ENCODE measurements around the gene BEAN1. TPM values are rescaled to one million over a fixed set of nuclear protein-coding genes. Genes with fewer than 3 reads are reported as not detected.

BEAN1 gene
- polyA plus RNA-seq, 1 of the 3 experiments (the other 2 are of a cell fraction) = 0.07 TPM

- TF ChIP-seq PBX3 (IDR thresholded peaks at IDR 0.05) (no peak), EP300 (IDR thresholded peaks at IDR 0.05; ENCODE audit: borderline replicate concordance in 1 of 2, low read depth in 1 of 2, low read length in 1 of 2) (no peak), FOXJ3 (CRISPR knock-in tag; IDR thresholded peaks at IDR 0.05) (no peak), CHD2 (IDR thresholded peaks at IDR 0.05; ENCODE audit: low read length, partially characterized antibody) (no peak), SIN3A (IDR thresholded peaks at IDR 0.05; ENCODE audit: borderline replicate concordance, low read depth, low read length) (no peak)
- TF ChIP-seq, protein P1, sequence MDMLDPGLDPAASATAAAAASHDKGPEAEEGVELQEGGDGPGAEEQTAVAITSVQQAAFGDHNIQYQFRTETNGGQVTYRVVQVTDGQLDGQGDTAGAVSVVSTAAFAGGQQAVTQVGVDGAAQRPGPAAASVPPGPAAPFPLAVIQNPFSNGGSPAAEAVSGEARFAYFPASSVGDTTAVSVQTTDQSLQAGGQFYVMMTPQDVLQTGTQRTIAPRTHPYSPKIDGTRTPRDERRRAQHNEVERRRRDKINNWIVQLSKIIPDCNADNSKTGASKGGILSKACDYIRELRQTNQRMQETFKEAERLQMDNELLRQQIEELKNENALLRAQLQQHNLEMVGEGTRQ (IDR thresholded peaks at IDR 0.05; ENCODE audit: borderline replicate concordance, low read depth, low read length) = no peak
These were observed 82.5 kb downstream of the BEAN1 start (continued) for GRCh38 chr16:66509576-66509975.

GRCh38 chr16:66510298-66510697 is 83.2 kb downstream of the BEAN1 start:
- Histone ChIP-seq H2AFZ (ENCODE audit: low read depth) (no peak overlapping the region), H3K4me3 (ENCODE audit: low read depth in 2 of 2, low read length in 1 of 2) (no peak overlapping the region), H4K20me1 (ENCODE audit: insufficient read depth) (no peaks in the 10 kb centered on the region), H3K27me3 (ENCODE audit: insufficient read depth) (no peaks in the 10 kb centered on the region), H3K79me2 (ENCODE audit: insufficient read depth) (no peaks in the 10 kb centered on the region), H3K9ac (no peak overlapping the region), H3F3A (replicated peaks; ENCODE audit: insufficient read depth) (peaks cover 23% of the 10 kb centered on the region), H3K9me2 (no peaks in the 10 kb centered on the region), H3K9me3 (no peaks in the 10 kb centered on the region), H3K36me3 (replicated peaks in 1 of 2; ENCODE audit: control insufficient read depth in 1 of 2, insufficient read depth in 2 of 2, low read length in 1 of 2) (no peaks in the 10 kb centered on the region), H3K27ac (ENCODE audit: low read depth in 2 of 2, low read length in 1 of 2) (no peak overlapping the region; a peak in 1 of 4 replicates), H3K4me1 (ENCODE audit: control insufficient read depth in 1 of 2, insufficient read depth in 2 of 2, low read depth in 1 of 2, low read length in 1 of 2) (peaks cover 5 to 25% of the 10 kb centered on the region in 2 experiments; a peak in 3 of 4 replicates), H3K4me2 (0 out of 2 replicates have a peak overlapping the region, but pooled peaks have one; percentile 50)
- CTCF ChIA-PET = interaction anchor here (1.0 to 2.3 kb wide), 3 partner anchors 23 to 105 kb away, joined by 3 to 9 read pairs (median 3); no protein-coding TSS in a partner anchor
- TF ChIP-seq, protein P2, sequence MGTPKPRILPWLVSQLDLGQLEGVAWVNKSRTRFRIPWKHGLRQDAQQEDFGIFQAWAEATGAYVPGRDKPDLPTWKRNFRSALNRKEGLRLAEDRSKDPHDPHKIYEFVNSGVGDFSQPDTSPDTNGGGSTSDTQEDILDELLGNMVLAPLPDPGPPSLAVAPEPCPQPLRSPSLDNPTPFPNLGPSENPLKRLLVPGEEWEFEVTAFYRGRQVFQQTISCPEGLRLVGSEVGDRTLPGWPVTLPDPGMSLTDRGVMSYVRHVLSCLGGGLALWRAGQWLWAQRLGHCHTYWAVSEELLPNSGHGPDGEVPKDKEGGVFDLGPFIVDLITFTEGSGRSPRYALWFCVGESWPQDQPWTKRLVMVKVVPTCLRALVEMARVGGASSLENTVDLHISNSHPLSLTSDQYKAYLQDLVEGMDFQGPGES (IDR thresholded peaks at IDR 0.05; ENCODE audit: low read depth, low read length) = no peak
- TF ChIP-seq, protein P1 (IDR thresholded peaks at IDR 0.05; ENCODE audit: borderline replicate concordance, low read depth, low read length) = no peak
- TF ChIP-seq NRF1 (IDR thresholded peaks at IDR 0.05; ENCODE audit: low read depth, low read length) = no peak
- TF ChIP-seq CHD2 (IDR thresholded peaks at IDR 0.05; ENCODE audit: low read length, partially characterized antibody) = no peak
- no peak for TF ChIP-seq POLR2AphosphoS5 (IDR thresholded peaks at IDR 0.05; ENCODE audit: low read depth, low read length)
- no peak for TF ChIP-seq MEF2A (IDR thresholded peaks at IDR 0.05; ENCODE audit: borderline replicate concordance, low read depth)
- TF ChIP-seq NFIC (IDR thresholded peaks at IDR 0.05; ENCODE audit: borderline replicate concordance) = no peak
- no peak for TF ChIP-seq TCF12 (IDR thresholded peaks at IDR 0.05)
- TF ChIP-seq CTCF (IDR thresholded peaks at IDR 0.05) = no peak
- no peak for TF ChIP-seq RXRA (IDR thresholded peaks at IDR 0.05; ENCODE audit: borderline replicate concordance, low read depth)
- TF ChIP-seq YY1 (IDR thresholded peaks at IDR 0.05; ENCODE audit: low read depth) = no peak
- TF ChIP-seq, protein P3, sequence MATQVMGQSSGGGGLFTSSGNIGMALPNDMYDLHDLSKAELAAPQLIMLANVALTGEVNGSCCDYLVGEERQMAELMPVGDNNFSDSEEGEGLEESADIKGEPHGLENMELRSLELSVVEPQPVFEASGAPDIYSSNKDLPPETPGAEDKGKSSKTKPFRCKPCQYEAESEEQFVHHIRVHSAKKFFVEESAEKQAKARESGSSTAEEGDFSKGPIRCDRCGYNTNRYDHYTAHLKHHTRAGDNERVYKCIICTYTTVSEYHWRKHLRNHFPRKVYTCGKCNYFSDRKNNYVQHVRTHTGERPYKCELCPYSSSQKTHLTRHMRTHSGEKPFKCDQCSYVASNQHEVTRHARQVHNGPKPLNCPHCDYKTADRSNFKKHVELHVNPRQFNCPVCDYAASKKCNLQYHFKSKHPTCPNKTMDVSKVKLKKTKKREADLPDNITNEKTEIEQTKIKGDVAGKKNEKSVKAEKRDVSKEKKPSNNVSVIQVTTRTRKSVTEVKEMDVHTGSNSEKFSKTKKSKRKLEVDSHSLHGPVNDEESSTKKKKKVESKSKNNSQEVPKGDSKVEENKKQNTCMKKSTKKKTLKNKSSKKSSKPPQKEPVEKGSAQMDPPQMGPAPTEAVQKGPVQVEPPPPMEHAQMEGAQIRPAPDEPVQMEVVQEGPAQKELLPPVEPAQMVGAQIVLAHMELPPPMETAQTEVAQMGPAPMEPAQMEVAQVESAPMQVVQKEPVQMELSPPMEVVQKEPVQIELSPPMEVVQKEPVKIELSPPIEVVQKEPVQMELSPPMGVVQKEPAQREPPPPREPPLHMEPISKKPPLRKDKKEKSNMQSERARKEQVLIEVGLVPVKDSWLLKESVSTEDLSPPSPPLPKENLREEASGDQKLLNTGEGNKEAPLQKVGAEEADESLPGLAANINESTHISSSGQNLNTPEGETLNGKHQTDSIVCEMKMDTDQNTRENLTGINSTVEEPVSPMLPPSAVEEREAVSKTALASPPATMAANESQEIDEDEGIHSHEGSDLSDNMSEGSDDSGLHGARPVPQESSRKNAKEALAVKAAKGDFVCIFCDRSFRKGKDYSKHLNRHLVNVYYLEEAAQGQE (IDR thresholded peaks at IDR 0.05; ENCODE audit: low read depth, low read length) = no peak
- TF ChIP-seq MXI1 (IDR thresholded peaks at IDR 0.05; ENCODE audit: low read depth, low read length) = no peak
- TF ChIP-seq, protein P4, sequence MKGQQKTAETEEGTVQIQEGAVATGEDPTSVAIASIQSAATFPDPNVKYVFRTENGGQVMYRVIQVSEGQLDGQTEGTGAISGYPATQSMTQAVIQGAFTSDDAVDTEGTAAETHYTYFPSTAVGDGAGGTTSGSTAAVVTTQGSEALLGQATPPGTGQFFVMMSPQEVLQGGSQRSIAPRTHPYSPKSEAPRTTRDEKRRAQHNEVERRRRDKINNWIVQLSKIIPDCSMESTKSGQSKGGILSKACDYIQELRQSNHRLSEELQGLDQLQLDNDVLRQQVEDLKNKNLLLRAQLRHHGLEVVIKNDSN (IDR thresholded peaks at IDR 0.05; ENCODE audit: borderline replicate concordance, low read depth) = no peak
- no peak for TF ChIP-seq GABPA (IDR thresholded peaks at IDR 0.05; ENCODE audit: low read depth)
- no peak for TF ChIP-seq TAF1 (IDR thresholded peaks at IDR 0.05; ENCODE audit: borderline replicate concordance, low read depth, low read length)
- 97% methylated on average over 3 of the region's 5 CpGs for WGBS (ENCODE audit: low lambda C conversion rate)
- DNase-seq = no peak
- POLR2A ChIA-PET = no interaction called here

All from SK-N-SH (cell line).